ENCODE data around the gene MEP1A. TPM values are rescaled to one million over a fixed set of nuclear protein-coding genes. Genes with fewer than 3 reads are reported as not detected.

MEP1A gene
- total RNA-seq, 3 donors from 2014 or later: 118 to 498 (median 183) TPM

DNA sequence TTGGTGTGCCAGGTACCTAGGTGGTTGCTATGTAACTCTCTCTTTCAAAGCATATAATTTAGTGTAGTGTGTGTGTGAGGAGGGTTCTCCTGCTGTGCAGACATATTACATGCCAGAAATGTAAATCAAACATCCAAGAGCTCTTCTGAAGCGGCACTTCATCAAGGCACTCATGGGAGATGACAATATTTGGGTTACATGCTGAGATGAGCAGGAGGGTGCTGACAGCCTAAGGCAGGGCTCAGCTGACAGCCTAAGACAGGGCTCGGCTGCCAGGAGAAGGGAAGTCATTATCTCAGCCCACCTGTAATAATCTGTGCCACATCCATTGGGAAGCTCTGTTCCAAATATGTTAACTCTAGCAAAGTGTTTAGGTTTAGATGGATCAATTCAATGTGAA is 89.5 kb downstream of the MEP1A start:
- intact Hi-C loops (cut with DNase I, micrococcal nuclease): no loop called here
- Histone ChIP-seq H3K9me3 (no peaks in the 10 kb centered on the region), H3K36me3 (ENCODE audit: low read depth) (no peaks in the 10 kb centered on the region), H3K4me3 (no peak overlapping the region), H3K4me1 (ENCODE audit: low read depth) (no peaks in the 10 kb centered on the region)
- DNase-seq: no peak
- no peak for ATAC-seq
- TF ChIP-seq, protein P1, sequence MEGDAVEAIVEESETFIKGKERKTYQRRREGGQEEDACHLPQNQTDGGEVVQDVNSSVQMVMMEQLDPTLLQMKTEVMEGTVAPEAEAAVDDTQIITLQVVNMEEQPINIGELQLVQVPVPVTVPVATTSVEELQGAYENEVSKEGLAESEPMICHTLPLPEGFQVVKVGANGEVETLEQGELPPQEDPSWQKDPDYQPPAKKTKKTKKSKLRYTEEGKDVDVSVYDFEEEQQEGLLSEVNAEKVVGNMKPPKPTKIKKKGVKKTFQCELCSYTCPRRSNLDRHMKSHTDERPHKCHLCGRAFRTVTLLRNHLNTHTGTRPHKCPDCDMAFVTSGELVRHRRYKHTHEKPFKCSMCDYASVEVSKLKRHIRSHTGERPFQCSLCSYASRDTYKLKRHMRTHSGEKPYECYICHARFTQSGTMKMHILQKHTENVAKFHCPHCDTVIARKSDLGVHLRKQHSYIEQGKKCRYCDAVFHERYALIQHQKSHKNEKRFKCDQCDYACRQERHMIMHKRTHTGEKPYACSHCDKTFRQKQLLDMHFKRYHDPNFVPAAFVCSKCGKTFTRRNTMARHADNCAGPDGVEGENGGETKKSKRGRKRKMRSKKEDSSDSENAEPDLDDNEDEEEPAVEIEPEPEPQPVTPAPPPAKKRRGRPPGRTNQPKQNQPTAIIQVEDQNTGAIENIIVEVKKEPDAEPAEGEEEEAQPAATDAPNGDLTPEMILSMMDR (IDR thresholded peaks at IDR 0.05): no peak

DNA sequence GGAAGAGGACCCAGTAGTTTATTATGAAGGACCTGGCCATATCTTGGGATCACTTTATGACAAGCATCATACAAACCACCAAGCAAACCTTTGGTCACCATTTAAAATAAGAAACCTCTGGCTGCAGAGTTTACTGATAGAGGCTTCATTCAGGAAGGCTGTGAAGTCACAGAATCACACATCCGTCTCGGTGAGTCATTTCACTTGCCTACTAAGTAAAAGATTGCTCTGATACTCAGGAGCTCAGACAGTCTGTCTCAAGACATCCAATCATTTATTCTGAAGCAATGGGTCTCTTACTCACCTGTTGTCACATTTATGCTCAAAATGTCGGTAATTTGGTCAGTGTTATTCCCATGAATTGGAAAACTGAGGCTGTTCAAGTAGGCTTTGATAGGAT is 94.8 kb downstream of the MEP1A start:
- TF ChIP-seq, protein P1 (IDR thresholded peaks at IDR 0.05): no peak
- Histone ChIP-seq H3K4me3 (no peak overlapping the region), H3K9me3 (no peaks in the 10 kb centered on the region), H3K4me1 (ENCODE audit: low read depth) (no peaks in the 10 kb centered on the region), H3K36me3 (ENCODE audit: low read depth) (no peaks in the 10 kb centered on the region)
- DNase-seq (no peak), ATAC-seq (no peak)
- intact Hi-C loops (cut with DNase I, micrococcal nuclease): no loop called here

DNA sequence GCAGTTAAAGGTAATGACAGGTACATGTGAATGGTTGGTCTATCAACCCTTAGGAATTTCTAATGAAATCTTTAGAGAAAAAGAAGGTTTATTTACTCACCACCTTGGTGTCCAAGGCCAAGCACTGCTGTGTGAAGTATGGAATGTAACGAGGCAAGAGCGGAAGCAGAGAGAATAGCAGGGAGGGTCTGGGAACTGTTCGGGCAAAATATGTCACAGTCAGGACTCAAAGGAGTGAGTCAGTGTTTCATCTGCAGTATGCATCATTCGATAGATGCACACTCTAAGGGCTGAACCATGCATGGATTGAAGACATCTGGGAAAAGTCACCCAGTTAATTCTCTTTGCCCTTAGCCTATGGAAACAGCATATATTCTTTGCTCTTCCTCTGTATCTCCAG is 95.4 kb downstream of the MEP1A start:
- Histone ChIP-seq H3K4me3 (no peak overlapping the region), H3K4me1 (ENCODE audit: low read depth) (no peaks in the 10 kb centered on the region), H3K36me3 (ENCODE audit: low read depth) (no peaks in the 10 kb centered on the region), H3K9me3 (no peaks in the 10 kb centered on the region)
- no peak for DNase-seq
- no peak for ATAC-seq
- TF ChIP-seq, protein P1 (IDR thresholded peaks at IDR 0.05): no peak
- intact Hi-C loops (cut with DNase I, micrococcal nuclease): no loop called here

Other genes with a start within 250 kb of the MEP1A start
- 1 to 10 TPM; 4.1 to 5.3 (median 4.5) TPM for gene CYP39A1, start 140.6 kb upstream of the MEP1A start, total RNA-seq
- 10 to 100 TPM; 12.8 to 19.5 (median 19.4) TPM for gene SLC25A27, start 140.4 kb upstream of the MEP1A start, total RNA-seq
- gene TDRD6, start 105.5 kb upstream of the MEP1A start, total RNA-seq: 1 to 10 TPM in 1 of 3 donors, under 1 TPM in 2; 0.39 to 1.9 (median 0.52) TPM
- 1 to 10 TPM; 2.2 to 3.1 (median 3.0) TPM for gene PLA2G7, start 58.0 kb upstream of the MEP1A start, total RNA-seq
- gene ANKRD66, start 46.5 kb upstream of the MEP1A start, total RNA-seq: not detected
- 1 to 10 TPM; 1.9 to 9.7 (median 3.9) TPM for gene ADGRF5, start 128.5 kb downstream of the MEP1A start, total RNA-seq
- gene ADGRF1, start 248.9 kb downstream of the MEP1A start, total RNA-seq: 1 to 10 TPM; 1.2 to 3.3 (median 1.8) TPM

Data from mucosa of descending colon (tissue), 3 donors.